Osteoblast (primary cell): Measurements from ENCODE around the gene NCKAP5. TPM values are rescaled to one million over a fixed set of nuclear protein-coding genes. Genes with fewer than 3 reads are reported as not detected.
A peak's percentile ranks its signal among the peaks of the same experiment; 100 is the strongest.

Experiments used
- DNase-seq: peaks from one replicate; pipeline ENCODE4 v3.0.0; 2011; ENCODE audit warnings: low spot score, mixed read lengths; ENCODE audit not compliant: insufficient read length; ENCODE audit errors: missing footprints
- H2AFZ ChIP-seq: 2 replicates; pipeline ENCODE4 v1.6.0; 2011; ENCODE audit warnings: mild to moderate bottlenecking, low read length
- H3K27ac ChIP-seq: 2 replicates; pipeline ENCODE4 v1.5.1; 2011; ENCODE audit warnings: mild to moderate bottlenecking, low read depth, low read length, moderate library complexity
- H3K27me3 ChIP-seq: 2 replicates; pipeline ENCODE4 v1.6.0; 2012; ENCODE audit warnings: mild to moderate bottlenecking, control low read depth, inconsistent platforms, low read length, moderate library complexity; ENCODE audit not compliant: insufficient read depth
- H3K36me3 ChIP-seq: 2 replicates; pipeline ENCODE4 v1.5.1; 2011; ENCODE audit warnings: mild to moderate bottlenecking, low read length, control low read depth, moderate library complexity; ENCODE audit not compliant: insufficient read depth
- H3K4me1 ChIP-seq: 2 replicates; pipeline ENCODE4 v1.5.1; 2011; ENCODE audit warnings: mild to moderate bottlenecking, low read length, control low read depth, moderate library complexity; ENCODE audit not compliant: insufficient read depth
- H3K4me2 ChIP-seq: 2 replicates; pipeline ENCODE4 v1.6.0; 2011; ENCODE audit warnings: mild to moderate bottlenecking, low read length; ENCODE audit not compliant: insufficient read depth
- H3K4me3 ChIP-seq: fragments of 200-600 bp; sonication (generic); 3 replicates; pipeline ENCODE4 v1.5.1; 2012; ENCODE audit warnings: mild to moderate bottlenecking, low read length, inconsistent platforms; ENCODE audit not compliant: insufficient read depth
- H3K79me2 ChIP-seq: 2 replicates; pipeline ENCODE4 v1.6.0; 2012; ENCODE audit warnings: mild to moderate bottlenecking, low read length, control low read depth, inconsistent platforms; ENCODE audit not compliant: insufficient read depth
- H3K9me3 ChIP-seq: 2 replicates; pipeline ENCODE4 v1.5.1; 2011; ENCODE audit warnings: low read depth, low read length, control low read depth
- H4K20me1 ChIP-seq: 2 replicates; pipeline ENCODE4 v1.6.0; 2012; ENCODE audit warnings: mild to moderate bottlenecking, low read length, control low read depth; ENCODE audit not compliant: insufficient read depth
- total RNA-seq: library from RNA; depleted of rRNA; stranded (reverse); fragments of >200 nt; gene quantifications from 2 replicates; pipeline ENCODE4 v1.2.3, GENCODE V29; 2012
- TF ChIP-seq, protein P1 (sequence below): IDR thresholded peaks from 2 replicates; pipeline ENCODE4 v1.5.1; 2011; ENCODE audit warnings: mild to moderate bottlenecking, low read depth, low read length, moderate library complexity; ENCODE audit errors: extremely low read depth

Gene NCKAP5
- total RNA-seq, 1 donor: 1.8 TPM

DNA sequence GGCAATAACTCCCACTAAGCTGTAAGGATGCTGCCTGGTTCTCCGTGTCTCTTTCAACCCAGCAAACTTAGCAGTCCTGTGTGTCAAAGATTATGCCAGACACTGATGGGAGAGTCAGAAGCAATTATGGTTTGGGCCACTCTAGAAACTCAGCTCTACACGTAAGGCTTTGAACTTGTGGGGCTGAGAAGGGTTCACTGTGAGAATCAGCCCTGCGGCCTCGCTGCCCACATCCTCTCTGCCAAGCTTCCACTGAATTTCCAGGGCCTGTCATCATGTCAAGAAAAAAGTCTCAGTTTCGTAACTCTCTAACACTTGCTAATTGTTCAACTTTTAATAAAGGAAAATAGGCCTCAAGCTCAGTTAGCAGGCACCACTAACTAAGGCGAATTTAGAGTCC, 589.4 kb downstream of the NCKAP5 start:
- H2AFZ ChIP-seq: no peak overlapping the region
- DNase-seq: peak; percentile 57
- TF ChIP-seq, protein P1, sequence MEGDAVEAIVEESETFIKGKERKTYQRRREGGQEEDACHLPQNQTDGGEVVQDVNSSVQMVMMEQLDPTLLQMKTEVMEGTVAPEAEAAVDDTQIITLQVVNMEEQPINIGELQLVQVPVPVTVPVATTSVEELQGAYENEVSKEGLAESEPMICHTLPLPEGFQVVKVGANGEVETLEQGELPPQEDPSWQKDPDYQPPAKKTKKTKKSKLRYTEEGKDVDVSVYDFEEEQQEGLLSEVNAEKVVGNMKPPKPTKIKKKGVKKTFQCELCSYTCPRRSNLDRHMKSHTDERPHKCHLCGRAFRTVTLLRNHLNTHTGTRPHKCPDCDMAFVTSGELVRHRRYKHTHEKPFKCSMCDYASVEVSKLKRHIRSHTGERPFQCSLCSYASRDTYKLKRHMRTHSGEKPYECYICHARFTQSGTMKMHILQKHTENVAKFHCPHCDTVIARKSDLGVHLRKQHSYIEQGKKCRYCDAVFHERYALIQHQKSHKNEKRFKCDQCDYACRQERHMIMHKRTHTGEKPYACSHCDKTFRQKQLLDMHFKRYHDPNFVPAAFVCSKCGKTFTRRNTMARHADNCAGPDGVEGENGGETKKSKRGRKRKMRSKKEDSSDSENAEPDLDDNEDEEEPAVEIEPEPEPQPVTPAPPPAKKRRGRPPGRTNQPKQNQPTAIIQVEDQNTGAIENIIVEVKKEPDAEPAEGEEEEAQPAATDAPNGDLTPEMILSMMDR: no peak
- H3K27me3 ChIP-seq: no peaks in the 10 kb centered on the region
- no peak overlapping the region for H3K27ac ChIP-seq
- no peaks in the 10 kb centered on the region for H4K20me1 ChIP-seq
- H3K4me1 ChIP-seq: no peaks in the 10 kb centered on the region
- H3K4me2 ChIP-seq: no peak overlapping the region
- H3K9me3 ChIP-seq: no peaks in the 10 kb centered on the region
- H3K36me3 ChIP-seq: no peaks in the 10 kb centered on the region
- no peak overlapping the region for H3K4me3 ChIP-seq
- H3K79me2 ChIP-seq: no peaks in the 10 kb centered on the region

DNA sequence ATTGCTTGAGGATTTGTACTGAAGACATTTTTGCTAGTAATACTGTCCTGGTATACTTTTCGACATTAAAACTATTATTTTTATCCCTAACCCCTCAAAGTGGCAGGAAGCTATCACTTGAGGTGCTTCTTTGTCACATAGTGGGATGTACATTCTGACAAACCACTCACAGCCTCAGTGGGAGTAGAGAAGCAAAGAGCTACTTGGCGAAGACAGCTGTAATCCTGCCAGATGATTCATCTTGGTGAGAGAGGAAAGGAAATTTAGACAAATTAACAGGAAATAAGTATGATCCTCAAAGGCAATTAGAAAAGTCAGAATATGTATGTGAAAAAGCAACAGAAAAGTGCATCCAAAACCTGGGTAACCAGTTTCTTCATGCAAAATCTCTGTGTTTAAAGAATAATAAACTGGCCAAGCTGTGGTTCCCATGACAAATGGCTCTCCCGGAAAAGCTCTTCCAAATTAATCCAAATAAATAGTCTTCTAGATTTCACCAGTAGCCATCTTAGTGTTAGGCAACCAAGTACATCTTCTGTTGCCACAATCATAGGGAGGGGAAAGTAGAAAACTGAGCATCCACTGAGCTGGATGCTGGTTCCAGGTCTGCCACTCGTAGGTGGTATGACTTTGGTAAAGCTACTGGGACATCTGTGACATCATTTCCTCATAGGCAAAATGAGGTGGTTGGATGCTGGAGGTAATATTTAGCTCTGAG, 590.3 kb downstream of the NCKAP5 start:
- Histone ChIP-seq H3K79me2 (no peaks in the 10 kb centered on the region), H3K4me3 (no peak overlapping the region), H3K36me3 (no peaks in the 10 kb centered on the region), H3K4me1 (no peaks in the 10 kb centered on the region), H3K27ac (no peak overlapping the region), H3K9me3 (no peaks in the 10 kb centered on the region), H3K4me2 (no peak overlapping the region), H2AFZ (no peak overlapping the region), H3K27me3 (no peaks in the 10 kb centered on the region), H4K20me1 (no peaks in the 10 kb centered on the region)
- DNase-seq: no peak
- TF ChIP-seq, protein P1: no peak

DNA sequence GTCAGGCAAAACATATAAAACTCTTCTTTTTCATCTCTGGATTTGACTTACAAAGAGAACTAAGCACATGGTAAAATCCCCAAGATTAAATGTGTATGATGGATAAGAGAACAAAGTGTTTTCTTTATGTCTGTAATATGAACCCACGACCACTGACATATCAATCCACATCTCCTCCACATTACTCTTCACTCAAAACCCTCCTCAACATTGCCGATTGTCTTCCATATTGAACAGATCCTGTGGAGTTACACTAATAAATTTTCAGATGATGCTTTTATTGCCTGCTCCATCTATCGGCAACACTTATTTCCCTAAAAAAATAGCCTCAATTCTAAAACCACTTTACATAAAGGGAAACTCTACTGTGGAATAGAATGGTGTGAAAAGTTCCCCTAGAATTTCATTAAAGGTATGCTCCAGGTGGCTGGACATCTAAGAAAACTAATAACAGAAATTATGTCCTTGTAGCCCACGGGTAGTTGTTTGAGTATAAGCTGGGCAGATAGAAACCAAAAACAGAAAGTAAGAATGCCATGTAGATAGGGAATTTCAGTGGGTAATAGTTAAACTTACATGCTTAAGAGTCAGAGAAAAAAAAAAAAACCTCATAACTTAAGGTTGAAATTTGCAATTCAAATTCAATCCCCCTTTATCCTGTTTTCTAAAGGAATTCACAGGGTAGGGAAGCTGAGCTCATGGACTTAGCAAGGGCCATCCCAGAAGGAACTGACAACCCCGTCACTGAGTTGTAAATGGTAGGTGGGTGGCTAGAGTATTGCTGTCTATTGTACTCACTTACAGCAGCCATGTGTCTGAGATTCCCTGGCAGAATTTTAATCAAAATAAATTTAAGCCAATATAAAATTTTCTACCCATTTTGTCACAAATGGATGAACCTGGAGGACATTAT, 592.8 kb downstream of the NCKAP5 start:
- Histone ChIP-seq H3K36me3 (no peaks in the 10 kb centered on the region), H3K4me1 (no peaks in the 10 kb centered on the region), H3K4me3 (no peak overlapping the region), H2AFZ (no peak overlapping the region), H4K20me1 (no peaks in the 10 kb centered on the region), H3K27ac (no peak overlapping the region), H3K9me3 (no peaks in the 10 kb centered on the region), H3K27me3 (no peaks in the 10 kb centered on the region), H3K79me2 (no peaks in the 10 kb centered on the region), H3K4me2 (no peak overlapping the region)
- DNase-seq: no peak
- TF ChIP-seq, protein P1: no peak

DNA sequence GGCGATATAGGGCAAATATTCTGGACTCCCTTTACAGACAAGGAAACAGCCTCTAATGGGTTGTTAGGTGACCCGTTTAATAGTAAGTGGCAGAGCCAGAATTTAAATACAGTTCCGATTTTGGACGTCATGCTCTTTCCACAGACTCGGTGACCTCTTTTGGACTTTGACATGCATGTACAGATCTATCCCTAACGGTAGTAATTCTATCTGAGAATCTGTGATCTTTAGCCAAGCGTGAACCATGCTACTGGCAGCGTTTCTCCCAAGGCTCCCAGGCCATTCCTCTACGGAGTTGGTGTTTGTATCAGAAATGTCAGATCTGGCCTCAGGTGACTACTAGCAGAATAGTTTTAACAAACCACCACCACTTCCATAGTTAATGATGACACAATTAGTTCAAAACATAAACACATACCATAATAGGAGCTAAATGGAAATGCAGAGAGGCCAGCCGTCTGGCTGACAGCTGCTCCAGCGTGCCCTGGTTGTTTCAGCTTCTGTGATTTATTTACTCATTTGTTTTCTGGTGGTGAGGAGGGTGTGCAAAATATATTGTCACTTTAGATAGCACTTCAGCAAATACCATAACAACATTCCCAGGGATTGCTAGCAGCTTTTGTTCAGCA, 593.7 kb downstream of the NCKAP5 start:
- Histone ChIP-seq H4K20me1 (no peaks in the 10 kb centered on the region), H3K9me3 (no peaks in the 10 kb centered on the region), H3K4me1 (no peaks in the 10 kb centered on the region), H2AFZ (no peak overlapping the region), H3K36me3 (no peaks in the 10 kb centered on the region), H3K4me3 (no peak overlapping the region), H3K79me2 (no peaks in the 10 kb centered on the region), H3K4me2 (no peak overlapping the region), H3K27ac (no peak overlapping the region), H3K27me3 (no peaks in the 10 kb centered on the region)
- TF ChIP-seq, protein P1: no peak
- no peak for DNase-seq
